Stomach (tissue), 9 donors: Measurements from ENCODE around the gene RNF43. TPM values are rescaled to one million over a fixed set of nuclear protein-coding genes. Genes with fewer than 3 reads are reported as not detected.

Experiments
- DNase-seq, 2 donors: peaks; one replicate each; pipeline versions ENCODE4 v3.0.0 to v3.0.0-alpha.2; 2013 to 2019
- H3K27ac ChIP-seq, 5 donors: fragments of 200-600 bp in 4 of 5; sonication (generic) in 4 of 5; one replicate each; pipeline ENCODE4 v1.5.1; 2013 to 2019; ENCODE audit warnings: mild to moderate bottlenecking in 1 of 5, moderate library complexity in 1 of 5
- H3K27me3 ChIP-seq, 3 donors: fragments of 200-600 bp; sonication (generic); one replicate each; pipeline ENCODE4 v1.5.1; 2017 to 2019; ENCODE audit warnings: mixed run types in 1 of 3
- H3K36me3 ChIP-seq, 4 donors: fragments of 200-600 bp; sonication (generic); 1 replicate in 3 of 4; 2 replicates in 1 of 4; pipeline ENCODE4 v1.5.1; 2016 to 2019
- H3K4me1 ChIP-seq, 4 donors: fragments of 200-600 bp; sonication (generic); one replicate each; pipeline ENCODE4 v1.5.1; 2016 to 2019
- H3K4me3 ChIP-seq, 4 donors: fragments of 200-600 bp; sonication (generic) in 3 of 4; one replicate each; pipeline ENCODE4 v1.5.1; 2016 to 2019; ENCODE audit warnings: mild to moderate bottlenecking in 1 of 4
- H3K9me3 ChIP-seq, 4 donors: fragments of 200-600 bp; sonication (generic); one replicate each; pipeline ENCODE4 v1.5.1; 2016 to 2019
- CTCF ChIP-seq, 7 experiments: fragments of 450-650 bp in 4 of 7; fragments of 200-600 bp in 3 of 7; sonication (generic) in 3 of 7; IDR thresholded peaks; one replicate each; pipeline ENCODE4 v1.5.1; 2016 to 2019; ENCODE audit warnings: antibody characterized with exemption in 7 of 7, control low read depth in 2 of 7, mild to moderate bottlenecking in 1 of 7
- EP300 ChIP-seq: sonication (generic); formaldehyde crosslinking; IDR thresholded peaks from one replicate; pipeline ENCODE4 v1.6.1; 2017; ENCODE audit warnings: antibody characterized with exemption
- POLR2A ChIP-seq, 4 donors: fragments of 450-650 bp; IDR thresholded peaks; one replicate each; pipeline ENCODE4 v1.6.1; 2016; ENCODE audit warnings: antibody characterized with exemption in 4 of 4, control low read depth in 2 of 4, mild to moderate bottlenecking in 1 of 4, moderate library complexity in 1 of 4
- POLR2AphosphoS5 ChIP-seq, 3 donors: sonication (generic); formaldehyde crosslinking; IDR thresholded peaks; one replicate each; pipeline ENCODE4 v1.6.1; 2016; ENCODE audit warnings: antibody characterized with exemption in 3 of 3
- WGBS, 5 donors: extraction: QIAGEN DNeasy Blood & Tissue Kit in 3 of 5; methylation state at CpG; one replicate each; pipeline versions ENCODE4 v1.1.5 to v1.1.7; 2013 to 2018; 5-methylcytosine and 5-hydroxymethylcytosine counted together
- intact Hi-C: fragments of 100-400 bp; cut with DNase I; formaldehyde crosslinking; loops from one replicate; pipeline ENCODE4 v1.15.1; 2023; ENCODE audit warnings: low total_unique reads
- polyA plus RNA-seq, 3 donors: library from polyadenylated mRNA; stranded (reverse); fragments of 200-250 nt; gene quantifications; one replicate each; pipeline ENCODE4 v1.2.3, GENCODE V29; 2013
- total RNA-seq, 5 donors: library from RNA; depleted of rRNA; stranded (reverse); fragments of >200 nt; gene quantifications; one replicate each; pipeline versions ENCODE4 v1.1.0 to v1.2.3, GENCODE V29; 2014 to 2016
- donor health status: healthy with polysubstance abuse.
- donor health status: Bipolar disorder and iron deficiency.
- donor health status: healthy.

Gene RNF43
- total and polyA plus RNA-seq, 8 donors: 0.92 to 269 (median 6.6) TPM

GRCh38 chr17:58410714-58411407, 6.5 kb downstream of the RNF43 start:
- no peaks in the 10 kb centered on the region for H3K27me3 ChIP-seq
- no peak for DNase-seq
- peak overlapping the region in 1 of 5 donors; percentile 23 for H3K27ac ChIP-seq
- intact Hi-C loops: no loop called here
- H3K36me3 ChIP-seq: no peaks in the 10 kb centered on the region
- H3K4me3 ChIP-seq: no peak overlapping the region
- H3K9me3 ChIP-seq: no peaks in the 10 kb centered on the region
- TF ChIP-seq POLR2AphosphoS5 (IDR thresholded peaks at IDR 0.05) (no peak), EP300 (no peak), POLR2A (IDR thresholded peaks at IDR 0.05) (no peak), CTCF (IDR thresholded peaks at IDR 0.05) (no peak)
- H3K4me1 ChIP-seq: peaks cover 0 to 14% (median 6%) of the 10 kb centered on the region in 4 donors

GRCh38 chr17:58409432-58409831, 7.9 kb downstream of the RNF43 start:
- DNase-seq: no peak
- Histone ChIP-seq H3K36me3 (no peaks in the 10 kb centered on the region), H3K27ac (no peak overlapping the region), H3K4me1 (peaks cover 0 to 13% (median 6%) of the 10 kb centered on the region in 4 donors), H3K27me3 (no peaks in the 10 kb centered on the region), H3K9me3 (no peaks in the 10 kb centered on the region), H3K4me3 (no peak overlapping the region)
- 77 to 96% (median 93%) methylated on average over 5 of the region's 5 CpGs for WGBS, 5 donors
- TF ChIP-seq POLR2A (IDR thresholded peaks at IDR 0.05) (no peak), CTCF (IDR thresholded peaks at IDR 0.05) (no peak), POLR2AphosphoS5 (IDR thresholded peaks at IDR 0.05) (no peak)
- intact Hi-C loops: no loop called here

- DNase-seq: no peak
- WGBS, 5 donors: 51 to 84% (median 73%) methylated on average over 6 of the region's 6 CpGs
- no peaks in the 10 kb centered on the region for H3K36me3 ChIP-seq
- no peaks in the 10 kb centered on the region for H3K27me3 ChIP-seq
- intact Hi-C loops: no loop called here
- H3K4me1 ChIP-seq: peaks cover 0 to 5% (median 0%) of the 10 kb centered on the region in 4 donors
- no peaks in the 10 kb centered on the region for H3K9me3 ChIP-seq
- no peak overlapping the region for H3K4me3 ChIP-seq
- no peak for TF ChIP-seq POLR2AphosphoS5 (IDR thresholded peaks at IDR 0.05)
- TF ChIP-seq POLR2A (IDR thresholded peaks at IDR 0.05): no peak
- no peak for TF ChIP-seq EP300
- TF ChIP-seq CTCF (IDR thresholded peaks at IDR 0.05): no peak
- H3K27ac ChIP-seq: no peak overlapping the region
Observed at GRCh38 chr17:58403311-58403710, 14.0 kb downstream of the RNF43 start.

- intact Hi-C loops: no loop called here
- no peaks in the 10 kb centered on the region for H3K9me3 ChIP-seq
- H3K4me1 ChIP-seq: peaks cover 0 to 9% (median 0%) of the 10 kb centered on the region in 4 donors
- H3K36me3 ChIP-seq: no peaks in the 10 kb centered on the region
- no peak for TF ChIP-seq EP300
- no peak for TF ChIP-seq POLR2A (IDR thresholded peaks at IDR 0.05)
- no peak for TF ChIP-seq POLR2AphosphoS5 (IDR thresholded peaks at IDR 0.05)
- no peak for TF ChIP-seq CTCF (IDR thresholded peaks at IDR 0.05)
- WGBS, 5 donors: 68 to 93% (median 81%) methylated on average over 1 of the region's 1 CpG
- H3K27me3 ChIP-seq: no peaks in the 10 kb centered on the region
- no peak for DNase-seq
- H3K4me3 ChIP-seq: no peak overlapping the region
- no peak overlapping the region for H3K27ac ChIP-seq
Observed at GRCh38 chr17:58402679-58403078, 14.7 kb downstream of the RNF43 start.
